ENCODE measurements around the gene TMTC2. TPM values are rescaled to one million over a fixed set of nuclear protein-coding genes. Genes with fewer than 3 reads are reported as not detected.

The TMTC2 gene
- total and polyA plus RNA-seq, 2 donors (not counting 3 experiments of a cell fraction or from before 2014, with no cell fraction given), result 4.1 to 7.8 TPM

DNA sequence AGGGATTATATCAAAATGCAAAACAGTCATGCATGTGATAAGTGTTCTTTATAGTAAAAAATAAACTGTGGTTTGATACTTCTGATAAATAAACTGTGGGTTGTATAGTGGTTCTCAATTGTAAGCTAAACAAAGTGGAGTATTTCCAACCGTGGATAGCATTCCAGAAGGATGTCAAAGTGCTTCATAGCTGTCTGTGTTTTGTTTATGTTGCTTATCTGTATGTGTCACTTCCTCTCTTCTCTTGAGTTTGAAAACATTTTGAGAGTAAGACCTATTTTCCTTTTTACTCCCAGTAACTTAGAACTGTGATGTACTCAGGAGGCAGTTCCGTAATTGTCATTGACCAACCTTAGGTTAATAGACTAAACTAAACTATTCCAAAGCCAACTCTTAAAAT lies 415.8 kb downstream of the TMTC2 start:
- peak overlapping the region; percentile 66 for H3K4me2 ChIP-seq (ENCODE audit: insufficient read depth, low read length)
- intact Hi-C loops (cut with micrococcal nuclease), result loop anchor here (5.0 kb wide), 1 partner anchor 415 kb away; the partner anchor contains the start of gene TMTC2
- peak; percentile 81 for FAIRE-seq

More for the DNA sequence above, 415.8 kb downstream of the TMTC2 start:
- Histone ChIP-seq H3K4me1 (ENCODE audit: control insufficient read depth, extremely low read depth, insufficient read depth, low read length) (peaks cover 13% of the 10 kb centered on the region), H3K4me3 (replicated peaks in 1 of 3; ENCODE audit: insufficient read depth in 1 of 3, low read depth in 1 of 3, low read length in 3 of 3) (no peak overlapping the region), H3K9me3 (replicated peaks; ENCODE audit: control insufficient read depth, insufficient read depth, low read length) (no peaks in the 10 kb centered on the region), H3K36me3 (ENCODE audit: control insufficient read depth in 2 of 2, extremely low read depth in 1 of 2, insufficient read depth in 2 of 2, low read length in 2 of 2) (no peaks in the 10 kb centered on the region), H2AFZ (ENCODE audit: low read depth, low read length) (no peak overlapping the region), H4K20me1 (replicated peaks; ENCODE audit: control insufficient read depth, extremely low read depth, insufficient read depth, low read length) (no peaks in the 10 kb centered on the region), H3K27me3 (ENCODE audit: control insufficient read depth in 2 of 2, insufficient read depth in 2 of 2, low read length in 2 of 2) (no peaks in the 10 kb centered on the region), H3K9me1 (replicated peaks; ENCODE audit: control insufficient read depth, extremely low read depth, insufficient read depth, low read length) (no peaks in the 10 kb centered on the region), H3K79me2 (ENCODE audit: control insufficient read depth, insufficient read depth, low read length) (no peaks in the 10 kb centered on the region), H3K9ac (replicated peaks; ENCODE audit: extremely low read depth, insufficient read depth, low read length) (no peak overlapping the region), H3K27ac (ENCODE audit: insufficient read depth, low read depth, low read length) (peak overlapping the region; percentile 11)
- TF ChIP-seq GATA2 (IDR thresholded peaks at IDR 0.05; ENCODE audit: insufficient read depth, insufficient read length, low read depth, low read length) (peak; percentile 62), EZH2 (IDR thresholded peaks at IDR 0.05; ENCODE audit: borderline replicate concordance, low read depth, low read length, severe bottlenecking) (no peak), MYC (IDR thresholded peaks at IDR 0.05; ENCODE audit: low read depth, low read length) (no peak), FOS (IDR thresholded peaks at IDR 0.05; ENCODE audit: borderline replicate concordance, insufficient read depth, low read length) (peak; percentile 37), POLR2AphosphoS5 (IDR thresholded peaks at IDR 0.05; ENCODE audit: insufficient read depth, low read depth, low read length) (no peak), POLR2A (IDR thresholded peaks at IDR 0.05; ENCODE audit: low read depth, low read length) (no peak), JUN (IDR thresholded peaks at IDR 0.05; ENCODE audit: borderline replicate concordance, insufficient read depth, insufficient read length, low read depth) (peak; percentile 22)
- TF ChIP-seq, protein P1, sequence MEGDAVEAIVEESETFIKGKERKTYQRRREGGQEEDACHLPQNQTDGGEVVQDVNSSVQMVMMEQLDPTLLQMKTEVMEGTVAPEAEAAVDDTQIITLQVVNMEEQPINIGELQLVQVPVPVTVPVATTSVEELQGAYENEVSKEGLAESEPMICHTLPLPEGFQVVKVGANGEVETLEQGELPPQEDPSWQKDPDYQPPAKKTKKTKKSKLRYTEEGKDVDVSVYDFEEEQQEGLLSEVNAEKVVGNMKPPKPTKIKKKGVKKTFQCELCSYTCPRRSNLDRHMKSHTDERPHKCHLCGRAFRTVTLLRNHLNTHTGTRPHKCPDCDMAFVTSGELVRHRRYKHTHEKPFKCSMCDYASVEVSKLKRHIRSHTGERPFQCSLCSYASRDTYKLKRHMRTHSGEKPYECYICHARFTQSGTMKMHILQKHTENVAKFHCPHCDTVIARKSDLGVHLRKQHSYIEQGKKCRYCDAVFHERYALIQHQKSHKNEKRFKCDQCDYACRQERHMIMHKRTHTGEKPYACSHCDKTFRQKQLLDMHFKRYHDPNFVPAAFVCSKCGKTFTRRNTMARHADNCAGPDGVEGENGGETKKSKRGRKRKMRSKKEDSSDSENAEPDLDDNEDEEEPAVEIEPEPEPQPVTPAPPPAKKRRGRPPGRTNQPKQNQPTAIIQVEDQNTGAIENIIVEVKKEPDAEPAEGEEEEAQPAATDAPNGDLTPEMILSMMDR (IDR thresholded peaks at IDR 0.05; ENCODE audit: extremely low read depth in 1 of 2, insufficient read depth in 1 of 2, low read depth in 1 of 2, low read length in 2 of 2), result no peak
- TF ChIP-seq, protein P2, sequence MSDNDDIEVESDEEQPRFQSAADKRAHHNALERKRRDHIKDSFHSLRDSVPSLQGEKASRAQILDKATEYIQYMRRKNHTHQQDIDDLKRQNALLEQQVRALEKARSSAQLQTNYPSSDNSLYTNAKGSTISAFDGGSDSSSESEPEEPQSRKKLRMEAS (IDR thresholded peaks at IDR 0.05; ENCODE audit: insufficient read depth, insufficient read length), result no peak
- ChIA-PET POLR2A (no interaction called here), CTCF (interaction anchor here (1.0 kb wide), 1 partner anchor 416 kb away, joined by 4 read pairs; no protein-coding TSS in a partner anchor)
- dilution Hi-C loops (cut with MboI; ENCODE audit: extremely low pct_ligation_motif_present, low sequenced_read_pairs), result no loop called here
- DNase-seq (ENCODE audit: low read depth, low spot score), result peak; percentile 54
- BruUV-seq (replicated peaks), result no TSS peak
